ENCODE results near the gene NPR1.

GRCh38 chr1:153680120-153680403 lies 1.6 kb downstream of the NPR1 start:
- TF ChIP-seq BHLHE40 (IDR thresholded peaks at IDR 0.05; ENCODE audit: low read depth, low read length) (no peak), CTCF (conservative IDR thresholded peaks at IDR 0.05; ENCODE audit: low read depth, low read length) (no peak), POLR2A (IDR thresholded peaks at IDR 0.05; ENCODE audit: low read depth, low read length) (no peak), FOS (IDR thresholded peaks at IDR 0.05; ENCODE audit: low read depth, low read length) (no peak), NFE2L2 (IDR thresholded peaks at IDR 0.05; ENCODE audit: low read depth, low read length) (no peak), CHD1 (IDR thresholded peaks at IDR 0.05; ENCODE audit: low read depth, low read length) (no peak), MXI1 (IDR thresholded peaks at IDR 0.05; ENCODE audit: borderline replicate concordance, low read depth, low read length) (no peak)
- TF ChIP-seq, protein P1, sequence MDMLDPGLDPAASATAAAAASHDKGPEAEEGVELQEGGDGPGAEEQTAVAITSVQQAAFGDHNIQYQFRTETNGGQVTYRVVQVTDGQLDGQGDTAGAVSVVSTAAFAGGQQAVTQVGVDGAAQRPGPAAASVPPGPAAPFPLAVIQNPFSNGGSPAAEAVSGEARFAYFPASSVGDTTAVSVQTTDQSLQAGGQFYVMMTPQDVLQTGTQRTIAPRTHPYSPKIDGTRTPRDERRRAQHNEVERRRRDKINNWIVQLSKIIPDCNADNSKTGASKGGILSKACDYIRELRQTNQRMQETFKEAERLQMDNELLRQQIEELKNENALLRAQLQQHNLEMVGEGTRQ (IDR thresholded peaks at IDR 0.05; ENCODE audit: low read depth, low read length), result no peak
